IgD-negative memory B cell (primary cell): ENCODE data around the gene SEC24D. TPM values are rescaled to one million over a fixed set of nuclear protein-coding genes. Genes with fewer than 3 reads are reported as not detected.
A peak's percentile ranks its signal among the peaks of the same experiment; 100 is the strongest.
"Not testable (repeated sequence)": the region's sequence is repeated elsewhere in the genome, so short reads cannot be mapped to it uniquely, and the experiment has no call there.

ENCODE experiments used
- H3K27ac Mint-ChIP-seq, 3 donors: one replicate each; pipeline ENCODE4 v1.8.0; 2020 to 2022; ENCODE audit warnings: mild to moderate bottlenecking in 3 of 3, mixed read lengths in 3 of 3, moderate library complexity in 1 of 3
- H3K27me3 Mint-ChIP-seq: one replicate; pipeline ENCODE4 v1.8.0; 2021; ENCODE audit warnings: mixed read lengths
- H3K36me3 Mint-ChIP-seq: one replicate; pipeline ENCODE4 v1.8.0; 2020; ENCODE audit warnings: mild to moderate bottlenecking, mixed read lengths
- H3K4me1 Mint-ChIP-seq, 3 donors: one replicate each; pipeline ENCODE4 v1.8.0; 2020 to 2022; ENCODE audit warnings: mixed read lengths in 3 of 3, mild to moderate bottlenecking in 1 of 3
- H3K4me3 Mint-ChIP-seq, 4 donors: one replicate each; pipeline ENCODE4 v1.8.0; 2020 to 2022; ENCODE audit warnings: mild to moderate bottlenecking in 4 of 4, mixed read lengths in 4 of 4, moderate library complexity in 3 of 4
- H3K9me3 Mint-ChIP-seq, 3 donors: one replicate each; pipeline ENCODE4 v1.8.0; 2020 to 2021; ENCODE audit warnings: mixed read lengths in 3 of 3, mild to moderate bottlenecking in 1 of 3
- polyA plus RNA-seq: library from polyadenylated mRNA; unstranded; fragments of 300-500 nt; fragmentation: Illumina TruSeq; gene quantifications from one replicate; pipeline ENCODE4 v1.2.3, GENCODE V29; 2021

SEC24D gene
- 12.9 TPM for polyA plus RNA-seq

- H3K4me1 Mint-ChIP-seq, result peaks cover 6 to 23% (median 18%) of the 10 kb centered on the region in 3 donors
Measured at GRCh38 chr4:118835571-118836300, at the start of gene SEC24D. SEC24D (minus strand) TSS chr4:118836126; CDS start chr4:118833696, 2,430 bp downstream.

GRCh38 chr4:118884716-118885115 is 48.8 kb upstream of the SEC24D start:
- Mint-ChIP-seq H3K27ac (no peak overlapping the region), H3K9me3 (no peaks in the 10 kb centered on the region), H3K36me3 (no peaks in the 10 kb centered on the region), H3K4me1 (peaks cover 2 to 14% (median 11%) of the 10 kb centered on the region in 3 donors), H3K4me3 (no peak overlapping the region), H3K27me3 (peaks cover 20% of the 10 kb centered on the region)

More at GRCh38 chr4:118835571-118836300, at the start of gene SEC24D:
- Mint-ChIP-seq H3K36me3 (peaks cover 2% of the 10 kb centered on the region), H3K27ac (peak within 1 kb of the TSS; percentile 90 to 99 (median 95)), H3K27me3 (peaks cover 3% of the 10 kb centered on the region), H3K4me3 (peak within 1 kb of the TSS; percentile 96 to 100 (median 99)), H3K9me3 (peaks cover 0 to 2% (median 0%) of the 10 kb centered on the region in 3 donors)

GRCh38 chr4:118883861-118884260 is 47.9 kb upstream of the SEC24D start:
- no peak overlapping the region for H3K4me3 Mint-ChIP-seq
- peaks cover 13% of the 10 kb centered on the region for H3K27me3 Mint-ChIP-seq
- H3K36me3 Mint-ChIP-seq, result no peaks in the 10 kb centered on the region
- no peak overlapping the region for H3K27ac Mint-ChIP-seq
- peaks cover 0 to under 1% (median 0%) of the 10 kb centered on the region in 3 donors for H3K9me3 Mint-ChIP-seq
- peaks cover 2 to 9% (median 6%) of the 10 kb centered on the region in 3 donors for H3K4me1 Mint-ChIP-seq

GRCh38 chr4:118881512-118882146 is 45.7 kb upstream of the SEC24D start:
- Mint-ChIP-seq H3K4me1 (no peaks in the 10 kb centered on the region), H3K27ac (no peak overlapping the region), H3K27me3 (peaks cover 4% of the 10 kb centered on the region), H3K4me3 (no peak overlapping the region), H3K36me3 (no peaks in the 10 kb centered on the region), H3K9me3 (peaks cover 0 to 4% (median 0%) of the 10 kb centered on the region in 3 donors)

GRCh38 chr4:118879409-118879808 is 43.5 kb upstream of the SEC24D start:
- no peaks in the 10 kb centered on the region for H3K36me3 Mint-ChIP-seq
- H3K27ac Mint-ChIP-seq, result no peak overlapping the region
- H3K4me1 Mint-ChIP-seq, result no peaks in the 10 kb centered on the region
- H3K9me3 Mint-ChIP-seq, result peaks cover 0 to 4% (median 3%) of the 10 kb centered on the region in 3 donors
- peaks cover 3% of the 10 kb centered on the region for H3K27me3 Mint-ChIP-seq
- no peak overlapping the region for H3K4me3 Mint-ChIP-seq

GRCh38 chr4:118878507-118878906 is 42.6 kb upstream of the SEC24D start:
- not testable (repeated sequence) for H3K4me1 Mint-ChIP-seq, H3K36me3 Mint-ChIP-seq, H3K27ac Mint-ChIP-seq, H3K27me3 Mint-ChIP-seq, H3K4me3 Mint-ChIP-seq, H3K9me3 Mint-ChIP-seq

GRCh38 chr4:118877797-118878196 is 41.9 kb upstream of the SEC24D start:
- H3K36me3 Mint-ChIP-seq, result no peaks in the 10 kb centered on the region
- H3K4me3 Mint-ChIP-seq, result no peak overlapping the region
- H3K4me1 Mint-ChIP-seq, result no peaks in the 10 kb centered on the region
- H3K27me3 Mint-ChIP-seq, result peaks cover 3% of the 10 kb centered on the region
- H3K27ac Mint-ChIP-seq, result no peak overlapping the region
- peaks cover 0 to 4% (median 3%) of the 10 kb centered on the region in 3 donors for H3K9me3 Mint-ChIP-seq

GRCh38 chr4:118872181-118872580 is 36.3 kb upstream of the SEC24D start:
- Mint-ChIP-seq H3K4me3 (no peak overlapping the region), H3K9me3 (peaks cover 0 to 3% (median 0%) of the 10 kb centered on the region in 3 donors), H3K36me3 (no peaks in the 10 kb centered on the region), H3K27me3 (peaks cover 3% of the 10 kb centered on the region), H3K27ac (no peak overlapping the region), H3K4me1 (no peaks in the 10 kb centered on the region)

GRCh38 chr4:118869808-118870342 is 33.9 kb upstream of the SEC24D start:
- Mint-ChIP-seq H3K9me3 (peaks cover 0 to 2% (median 0%) of the 10 kb centered on the region in 3 donors), H3K36me3 (no peaks in the 10 kb centered on the region), H3K27ac (no peak overlapping the region), H3K27me3 (peaks cover 1% of the 10 kb centered on the region), H3K4me3 (no peak overlapping the region), H3K4me1 (peaks cover 0 to 5% (median 0%) of the 10 kb centered on the region in 3 donors)

GRCh38 chr4:118867311-118868067 is 31.6 kb upstream of the SEC24D start:
- Mint-ChIP-seq H3K4me1 (peaks cover 0 to 5% (median 0%) of the 10 kb centered on the region in 3 donors), H3K27me3 (no peaks in the 10 kb centered on the region), H3K36me3 (no peaks in the 10 kb centered on the region), H3K9me3 (no peaks in the 10 kb centered on the region), H3K27ac (no peak overlapping the region), H3K4me3 (no peak overlapping the region)

GRCh38 chr4:118866442-118866841 is 30.5 kb upstream of the SEC24D start:
- Mint-ChIP-seq H3K9me3 (no peaks in the 10 kb centered on the region), H3K4me1 (peaks cover 0 to 5% (median 0%) of the 10 kb centered on the region in 3 donors), H3K27me3 (no peaks in the 10 kb centered on the region), H3K36me3 (no peaks in the 10 kb centered on the region), H3K4me3 (no peak overlapping the region), H3K27ac (no peak overlapping the region)

- peaks cover 2% of the 10 kb centered on the region for H3K27me3 Mint-ChIP-seq
- no peaks in the 10 kb centered on the region for H3K9me3 Mint-ChIP-seq
- H3K4me3 Mint-ChIP-seq, result no peak overlapping the region
- H3K36me3 Mint-ChIP-seq, result no peaks in the 10 kb centered on the region
- H3K27ac Mint-ChIP-seq, result no peak overlapping the region
- H3K4me1 Mint-ChIP-seq, result peaks cover 0 to 5% (median 0%) of the 10 kb centered on the region in 3 donors
Measured at GRCh38 chr4:118865091-118865708, 29.3 kb upstream of the SEC24D start.

GRCh38 chr4:118858779-118859178 is 22.9 kb upstream of the SEC24D start:
- Mint-ChIP-seq H3K27ac (no peak overlapping the region), H3K9me3 (no peaks in the 10 kb centered on the region), H3K4me1 (peaks cover 2 to 3% (median 3%) of the 10 kb centered on the region in 3 donors), H3K4me3 (no peak overlapping the region), H3K27me3 (peaks cover 2% of the 10 kb centered on the region), H3K36me3 (peaks cover 4% of the 10 kb centered on the region)

- H3K27me3 Mint-ChIP-seq, result peaks cover 2% of the 10 kb centered on the region
- peaks cover 7% of the 10 kb centered on the region for H3K36me3 Mint-ChIP-seq
- no peak overlapping the region for H3K27ac Mint-ChIP-seq
Measured at GRCh38 chr4:118857760-118858159, 21.8 kb upstream of the SEC24D start.

More at GRCh38 chr4:118857760-118858159, 21.8 kb upstream of the SEC24D start:
- Mint-ChIP-seq H3K9me3 (no peaks in the 10 kb centered on the region), H3K4me3 (no peak overlapping the region), H3K4me1 (peaks cover 2 to 7% (median 3%) of the 10 kb centered on the region in 3 donors)
